Measurements from ENCODE around the gene INSYN2B. TPM values are rescaled to one million over a fixed set of nuclear protein-coding genes. Genes with fewer than 3 reads are reported as not detected.

INSYN2B gene
- polyA plus RNA-seq, 1 donor (not counting 4 experiments of a cell fraction or from before 2014, with no cell fraction given), result 0.16 TPM

- FAIRE-seq (no peak), DNase-seq (ENCODE audit: low read depth, low spot score) (no peak)
- Histone ChIP-seq H3K79me2 (ENCODE audit: control insufficient read depth, insufficient read depth, low read length) (no peaks in the 10 kb centered on the region), H3K9me3 (ENCODE audit: control insufficient read depth, low read depth, low read length) (no peaks in the 10 kb centered on the region), H3K27me3 (ENCODE audit: control insufficient read depth, extremely low read depth, insufficient read depth, low read length) (no peaks in the 10 kb centered on the region), H3K4me3 (ENCODE audit: control insufficient read depth in 2 of 3, extremely low read depth in 1 of 3, insufficient read depth in 2 of 3, low read depth in 1 of 3, low read length in 3 of 3) (no peak overlapping the region), H2AFZ (ENCODE audit: control insufficient read depth, low read length) (no peak overlapping the region), H3K27ac (ENCODE audit: control insufficient read depth, insufficient read depth, low read length) (no peak overlapping the region), H3K9ac (ENCODE audit: control insufficient read depth, extremely low read depth, insufficient read depth, low read length) (no peak overlapping the region), H3K4me1 (ENCODE audit: control insufficient read depth, extremely low read depth, insufficient read depth, low read length) (no peaks in the 10 kb centered on the region), H3K9me1 (ENCODE audit: control insufficient read depth, extremely low read depth, insufficient read depth, low read length) (no peaks in the 10 kb centered on the region), H4K20me1 (ENCODE audit: control insufficient read depth, extremely low read depth, insufficient read depth, low read length) (no peaks in the 10 kb centered on the region), H3K36me3 (ENCODE audit: control insufficient read depth in 2 of 2, extremely low read depth in 1 of 2, insufficient read depth in 2 of 2, low read length in 2 of 2) (no peaks in the 10 kb centered on the region), H3K4me2 (ENCODE audit: control insufficient read depth, extremely low read depth, insufficient read depth, low read depth, low read length) (no peak overlapping the region)
- TF ChIP-seq CTCF (optimal IDR thresholded peaks at IDR 0.05 in 1 of 3, IDR thresholded peaks at IDR 0.05 in 1 of 3, conservative IDR thresholded peaks at IDR 0.05 in 1 of 3; ENCODE audit: extremely low read depth in 1 of 3, insufficient read depth in 2 of 3, low read length in 3 of 3), result no peak
- no peak for TF ChIP-seq EZH2 (IDR thresholded peaks at IDR 0.05; ENCODE audit: low read length)
- dilution Hi-C loops (cut with MboI; ENCODE audit: extremely low pct_ligation_motif_present, low sequenced_read_pairs), result no loop called here
Observed at GRCh38 chr5:169964246-169964645, 16.0 kb downstream of the INSYN2B start.

GRCh38 chr5:169960659-169961058 lies 19.6 kb downstream of the INSYN2B start:
- Histone ChIP-seq H3K4me3 (ENCODE audit: control insufficient read depth in 2 of 3, extremely low read depth in 1 of 3, insufficient read depth in 2 of 3, low read depth in 1 of 3, low read length in 3 of 3) (no peak overlapping the region), H3K9ac (ENCODE audit: control insufficient read depth, extremely low read depth, insufficient read depth, low read length) (no peak overlapping the region), H4K20me1 (ENCODE audit: control insufficient read depth, extremely low read depth, insufficient read depth, low read length) (no peaks in the 10 kb centered on the region), H2AFZ (ENCODE audit: control insufficient read depth, low read length) (no peak overlapping the region), H3K79me2 (ENCODE audit: control insufficient read depth, insufficient read depth, low read length) (no peaks in the 10 kb centered on the region), H3K27ac (ENCODE audit: control insufficient read depth, insufficient read depth, low read length) (no peak overlapping the region), H3K9me1 (ENCODE audit: control insufficient read depth, extremely low read depth, insufficient read depth, low read length) (no peaks in the 10 kb centered on the region), H3K4me2 (ENCODE audit: control insufficient read depth, extremely low read depth, insufficient read depth, low read depth, low read length) (no peak overlapping the region), H3K36me3 (ENCODE audit: control insufficient read depth in 2 of 2, extremely low read depth in 1 of 2, insufficient read depth in 2 of 2, low read length in 2 of 2) (no peaks in the 10 kb centered on the region), H3K4me1 (ENCODE audit: control insufficient read depth, extremely low read depth, insufficient read depth, low read length) (peaks cover 5% of the 10 kb centered on the region), H3K9me3 (ENCODE audit: control insufficient read depth, low read depth, low read length) (no peaks in the 10 kb centered on the region), H3K27me3 (ENCODE audit: control insufficient read depth, extremely low read depth, insufficient read depth, low read length) (no peaks in the 10 kb centered on the region)
- FAIRE-seq (no peak), DNase-seq (ENCODE audit: low read depth, low spot score) (no peak)
- TF ChIP-seq EZH2 (IDR thresholded peaks at IDR 0.05; ENCODE audit: low read length) (no peak), CTCF (optimal IDR thresholded peaks at IDR 0.05 in 1 of 3, IDR thresholded peaks at IDR 0.05 in 1 of 3, conservative IDR thresholded peaks at IDR 0.05 in 1 of 3; ENCODE audit: extremely low read depth in 1 of 3, insufficient read depth in 2 of 3, low read length in 3 of 3) (no peak)
- dilution Hi-C loops (cut with MboI; ENCODE audit: extremely low pct_ligation_motif_present, low sequenced_read_pairs), result no loop called here
